H9 (cell line): ENCODE measurements around the gene LRSAM1. TPM values are rescaled to one million over a fixed set of nuclear protein-coding genes. Genes with fewer than 3 reads are reported as not detected.

Experiments
- DNase-seq: peaks from one replicate; pipeline ENCODE4 v3.0.0-alpha.2; 2017
- H2AFZ ChIP-seq: one replicate; pipeline ENCODE4 v1.6.1; 2013; ENCODE audit warnings: mild to moderate bottlenecking, low read length, control low read depth, moderate library complexity
- H2AK5ac ChIP-seq: 2 replicates; pipeline ENCODE4 v1.6.1; 2013; ENCODE audit warnings: low read length, control low read depth, mixed read lengths; ENCODE audit not compliant: insufficient read length
- H2BK120ac ChIP-seq: one replicate; pipeline ENCODE4 v1.6.1; 2013; ENCODE audit warnings: low read depth, mild to moderate bottlenecking, low read length, control low read depth, inconsistent platforms; ENCODE audit not compliant: poor library complexity, severe bottlenecking
- H2BK12ac ChIP-seq: 2 replicates; pipeline ENCODE4 v1.6.1; 2013; ENCODE audit warnings: low read length, control low read depth, mixed read lengths, low read depth; ENCODE audit not compliant: insufficient read length
- H2BK15ac ChIP-seq: 2 replicates; pipeline ENCODE4 v1.6.1; 2013; ENCODE audit warnings: low read depth, low read length, control low read depth
- H2BK20ac ChIP-seq: one replicate; pipeline ENCODE4 v1.6.1; 2013; ENCODE audit warnings: low read depth, mild to moderate bottlenecking, low read length, control low read depth, inconsistent platforms; ENCODE audit not compliant: poor library complexity, severe bottlenecking
- H2BK5ac ChIP-seq: 2 replicates; pipeline ENCODE4 v1.6.1; 2013; ENCODE audit warnings: low read length, control low read depth, mixed read lengths; ENCODE audit not compliant: insufficient read length
- H3K14ac ChIP-seq: 2 replicates; pipeline ENCODE4 v1.6.1; 2013; ENCODE audit warnings: low read length, control low read depth; ENCODE audit not compliant: insufficient read depth
- H3K18ac ChIP-seq: 2 replicates; pipeline ENCODE4 v1.6.1; 2013; ENCODE audit warnings: low read depth, mild to moderate bottlenecking, mixed read lengths, low read length, control low read depth; ENCODE audit not compliant: insufficient read length
- H3K23ac ChIP-seq: 2 replicates; pipeline ENCODE4 v1.6.1; 2013; ENCODE audit warnings: low read length, control low read depth, mixed read lengths, low read depth; ENCODE audit not compliant: insufficient read length
- H3K23me2 ChIP-seq: 2 replicates; pipeline ENCODE4 v1.6.1; 2013; ENCODE audit warnings: low read depth, mild to moderate bottlenecking, mixed read lengths, low read length, control low read depth; ENCODE audit not compliant: insufficient read length, poor library complexity, severe bottlenecking
- H3K27ac ChIP-seq: 2 replicates; pipeline ENCODE4 v1.5.1; 2013; ENCODE audit warnings: low read length, control low read depth, mixed read lengths, low read depth; ENCODE audit not compliant: insufficient read length
- H3K27me3 ChIP-seq: 2 replicates; pipeline ENCODE4 v1.6.1; 2013; ENCODE audit warnings: low read length, control low read depth, inconsistent platforms; ENCODE audit not compliant: insufficient read depth
- H3K4ac ChIP-seq: 2 replicates; pipeline ENCODE4 v1.6.1; 2013; ENCODE audit warnings: low read depth, mild to moderate bottlenecking, control low read depth, inconsistent platforms, low read length, moderate library complexity
- H3K4me1 ChIP-seq: 2 replicates; pipeline ENCODE4 v1.6.1; 2013; ENCODE audit warnings: low read length, control low read depth, inconsistent platforms; ENCODE audit not compliant: insufficient read depth
- H3K4me2 ChIP-seq: 2 replicates; pipeline ENCODE4 v1.6.1; 2013; ENCODE audit warnings: low read length, control low read depth, mixed read lengths; ENCODE audit not compliant: insufficient read length, insufficient read depth
- H3K56ac ChIP-seq: 2 replicates; pipeline ENCODE4 v1.6.1; 2013; ENCODE audit warnings: low read depth, mild to moderate bottlenecking, mixed read lengths, low read length, control low read depth; ENCODE audit not compliant: insufficient read length
- H3K79me1 ChIP-seq: 2 replicates; pipeline ENCODE4 v1.6.1; 2013; ENCODE audit warnings: low read depth, mild to moderate bottlenecking, moderate library complexity, low read length, control low read depth, inconsistent platforms; ENCODE audit not compliant: insufficient read depth, poor library complexity, severe bottlenecking
- H3K79me2 ChIP-seq: 2 replicates; pipeline ENCODE4 v1.6.1; 2013; ENCODE audit warnings: low read length, control low read depth, inconsistent platforms; ENCODE audit not compliant: insufficient read depth
- H3K9ac ChIP-seq: 2 replicates; pipeline ENCODE4 v1.6.1; 2013; ENCODE audit warnings: low read length, control low read depth, mixed read lengths; ENCODE audit not compliant: insufficient read length; ENCODE audit errors: extremely low read depth
- H3K9me3 ChIP-seq: one replicate; pipeline ENCODE4 v1.6.1; 2013; ENCODE audit warnings: low read depth, low read length, inconsistent platforms; ENCODE audit not compliant: control insufficient read depth
- H3T11ph ChIP-seq: one replicate; pipeline ENCODE4 v1.6.1; 2013; ENCODE audit warnings: mild to moderate bottlenecking, low read length, control low read depth, inconsistent platforms
- H4K20me1 ChIP-seq: one replicate; pipeline ENCODE4 v1.6.1; 2013; ENCODE audit not compliant: control insufficient read depth, insufficient read length, insufficient read depth
- H4K5ac ChIP-seq: 2 replicates; pipeline ENCODE4 v1.6.1; 2013; ENCODE audit warnings: low read depth, mild to moderate bottlenecking, mixed read lengths, low read length, control low read depth; ENCODE audit not compliant: insufficient read length
- H4K8ac ChIP-seq: replicated peaks from 2 replicates; pipeline ENCODE4 v1.6.1; 2013; ENCODE audit warnings: low read length, control low read depth, mixed read lengths, low read depth; ENCODE audit not compliant: insufficient read length
- H4K91ac ChIP-seq: 2 replicates; pipeline ENCODE4 v1.6.1; 2013; ENCODE audit warnings: low read depth, mild to moderate bottlenecking, moderate library complexity, mixed read lengths, low read length, control low read depth; ENCODE audit not compliant: insufficient read length
- H3K27ac Mint-ChIP-seq, 3 experiments: 2 replicates in 2 of 3; 3 replicates in 1 of 3; pipeline ENCODE4 v1.8.0; 2020 to 2021; ENCODE audit warnings: mixed read lengths in 3 of 3, mild to moderate bottlenecking in 1 of 3, moderate library complexity in 1 of 3
- H3K27me3 Mint-ChIP-seq: 2 replicates; pipeline ENCODE4 v1.8.0; 2021; ENCODE audit warnings: low read depth, mild to moderate bottlenecking, moderate library complexity, mixed read lengths
- H3K36me3 Mint-ChIP-seq, 3 experiments: 2 replicates in 2 of 3; 3 replicates in 1 of 3; pipeline ENCODE4 v1.8.0; 2020 to 2021; ENCODE audit warnings: low read depth in 3 of 3, mixed read lengths in 3 of 3; ENCODE audit not compliant: insufficient read depth in 1 of 3
- H3K4me1 Mint-ChIP-seq, 2 experiments: 2 replicates each; pipeline ENCODE4 v1.8.0; 2020; ENCODE audit warnings: mixed read lengths in 2 of 2
- H3K4me3 Mint-ChIP-seq, 2 experiments: 2 replicates in 1 of 2; 3 replicates in 1 of 2; pipeline ENCODE4 v1.8.0; 2020 to 2021; ENCODE audit warnings: mild to moderate bottlenecking in 2 of 2, mixed read lengths in 2 of 2, moderate library complexity in 1 of 2
- H3K9me3 Mint-ChIP-seq, 2 experiments: 2 replicates in 1 of 2; 3 replicates in 1 of 2; pipeline ENCODE4 v1.8.0; 2020; ENCODE audit warnings: mild to moderate bottlenecking in 2 of 2, mixed read lengths in 2 of 2, moderate library complexity in 1 of 2
- CTCF ChIP-seq: fragments of 200-600 bp; sonication (generic); conservative IDR thresholded peaks from 3 replicates; pipeline ENCODE4 v1.8.0; 2021; ENCODE audit warnings: antibody characterized with exemption, mild to moderate bottlenecking
- WGBS: extraction: QIAGEN DNeasy Blood & Tissue Kit; methylation state at CpG from one replicate; pipeline ENCODE4 v1.1.7; 2013; ENCODE audit warnings: missing lambda C conversion rate, low lambda C conversion rate, mixed read lengths; ENCODE audit not compliant: insufficient read length; ENCODE audit errors: extremely low coverage; 5-methylcytosine and 5-hydroxymethylcytosine counted together
- total RNA-seq: library from RNA; stranded (reverse); gene quantifications from 2 replicates; pipeline ENCODE4 v1.2.1, GENCODE V29; 2021

The LRSAM1 gene
- total RNA-seq, 1 experiment from 2014 or later: 16.2 TPM

- Histone ChIP-seq H3K9me3 (no peaks in the 10 kb centered on the region), H4K91ac (no peak overlapping the region), H2BK15ac (no peak overlapping the region), H3K79me2 (no peaks in the 10 kb centered on the region; the same call in 1 of the 2 replicates), H4K8ac (no peak overlapping the region), H2BK20ac (no peak overlapping the region), H3K4me1 (no peaks in the 10 kb centered on the region), H3K56ac (no peak overlapping the region), H3T11ph (no peak overlapping the region), H3K14ac (no peak overlapping the region), H4K20me1 (no peaks in the 10 kb centered on the region), H3K27me3 (no peaks in the 10 kb centered on the region), H3K9ac (no peak overlapping the region), H4K5ac (no peak overlapping the region), H3K27ac (no peak overlapping the region), H2BK120ac (no peak overlapping the region), H2BK12ac (no peak overlapping the region), H3K79me1 (no peaks in the 10 kb centered on the region), H2AK5ac (no peak overlapping the region), H2BK5ac (no peak overlapping the region), H3K4ac (no peak overlapping the region), H3K4me2 (no peak overlapping the region), H2AFZ (no peak overlapping the region), H3K23me2 (no peaks in the 10 kb centered on the region), H3K23ac (no peak overlapping the region), H3K18ac (no peak overlapping the region)
- H3K4me1 Mint-ChIP-seq: peaks cover 15 to 24% of the 10 kb centered on the region in 2 experiments
- no CpG with 5 or more reads among the region's 4 CpGs for WGBS
- no peak for DNase-seq
- no peaks in the 10 kb centered on the region for H3K9me3 Mint-ChIP-seq
- no peak for TF ChIP-seq CTCF
- H3K27me3 Mint-ChIP-seq: no peaks in the 10 kb centered on the region
- no peak overlapping the region for H3K27ac Mint-ChIP-seq
- no peaks in the 10 kb centered on the region; a peak in 1 of 7 replicates for H3K36me3 Mint-ChIP-seq
- no peak overlapping the region for H3K4me3 Mint-ChIP-seq
Observed at GRCh38 chr9:127538849-127539258, 87.5 kb downstream of the LRSAM1 start.
